ENCODE measurements around the gene HPCAL1. TPM values are rescaled to one million over a fixed set of nuclear protein-coding genes. Genes with fewer than 3 reads are reported as not detected.

HPCAL1 gene
- total RNA-seq, 1 donor, result 34.4 TPM

DNA sequence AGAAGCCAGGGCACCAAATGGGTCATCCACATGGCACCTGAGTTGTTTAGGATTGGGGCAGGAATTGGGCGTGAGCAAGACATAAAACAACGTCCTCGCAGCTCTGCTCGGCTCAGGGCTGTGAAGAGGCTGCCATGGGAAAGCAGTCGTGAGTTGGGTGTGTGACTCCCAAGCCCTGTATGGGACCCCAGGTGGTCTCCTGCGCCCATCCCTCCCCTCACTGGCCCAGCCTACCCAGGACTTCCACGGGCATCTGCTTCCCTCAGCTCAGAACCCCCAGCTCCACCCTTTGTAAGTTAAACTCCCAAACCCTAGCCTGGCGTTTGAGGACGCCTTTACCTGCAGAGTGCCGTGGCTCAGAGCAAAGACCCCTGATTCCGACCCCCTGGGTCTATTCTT is 23.2 kb upstream of the HPCAL1 start:
- H3K4me3 ChIP-seq (ENCODE audit: low read depth, low read length), result no peak overlapping the region
- no peak for TF ChIP-seq CTCF (IDR thresholded peaks at IDR 0.05; ENCODE audit: insufficient read depth, low read length)
- DNase-seq (ENCODE audit: low read depth), result no peak

GRCh38 chr2:10279946-10280463 is 22.7 kb upstream of the HPCAL1 start:
- no peak for DNase-seq (ENCODE audit: low read depth)
- no peak overlapping the region for H3K4me3 ChIP-seq (ENCODE audit: low read depth, low read length)
- TF ChIP-seq CTCF (IDR thresholded peaks at IDR 0.05; ENCODE audit: insufficient read depth, low read length), result no peak

DNA sequence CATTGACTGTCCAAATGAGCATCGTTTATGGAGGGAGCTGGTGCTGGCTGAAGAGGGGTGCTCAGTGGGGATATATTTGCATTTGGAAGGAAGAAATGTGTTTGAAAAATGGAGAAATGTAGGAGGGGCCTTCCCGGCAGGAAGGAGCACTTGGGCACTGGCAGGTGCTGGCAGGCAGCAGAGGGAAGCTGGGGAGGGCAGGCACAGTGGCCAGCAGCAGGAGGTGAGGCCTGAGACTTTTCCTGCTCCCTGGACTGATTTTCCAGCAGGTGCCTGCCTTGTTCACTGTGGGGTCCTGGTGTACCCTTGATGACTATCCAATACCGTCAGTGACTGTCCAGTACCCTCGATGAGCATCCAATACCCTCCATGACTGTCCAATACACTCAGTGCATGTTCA is 20.8 kb upstream of the HPCAL1 start:
- no peak overlapping the region for H3K4me3 ChIP-seq (ENCODE audit: low read depth, low read length)
- TF ChIP-seq CTCF (IDR thresholded peaks at IDR 0.05; ENCODE audit: insufficient read depth, low read length), result no peak
- no peak for DNase-seq (ENCODE audit: low read depth)

- H3K4me3 ChIP-seq (ENCODE audit: low read depth, low read length), result no peak overlapping the region
- no peak for TF ChIP-seq CTCF (IDR thresholded peaks at IDR 0.05; ENCODE audit: insufficient read depth, low read length)
- no peak for DNase-seq (ENCODE audit: low read depth)
These were observed 20.0 kb upstream of the HPCAL1 start for GRCh38 chr2:10282611-10283105.

DNA sequence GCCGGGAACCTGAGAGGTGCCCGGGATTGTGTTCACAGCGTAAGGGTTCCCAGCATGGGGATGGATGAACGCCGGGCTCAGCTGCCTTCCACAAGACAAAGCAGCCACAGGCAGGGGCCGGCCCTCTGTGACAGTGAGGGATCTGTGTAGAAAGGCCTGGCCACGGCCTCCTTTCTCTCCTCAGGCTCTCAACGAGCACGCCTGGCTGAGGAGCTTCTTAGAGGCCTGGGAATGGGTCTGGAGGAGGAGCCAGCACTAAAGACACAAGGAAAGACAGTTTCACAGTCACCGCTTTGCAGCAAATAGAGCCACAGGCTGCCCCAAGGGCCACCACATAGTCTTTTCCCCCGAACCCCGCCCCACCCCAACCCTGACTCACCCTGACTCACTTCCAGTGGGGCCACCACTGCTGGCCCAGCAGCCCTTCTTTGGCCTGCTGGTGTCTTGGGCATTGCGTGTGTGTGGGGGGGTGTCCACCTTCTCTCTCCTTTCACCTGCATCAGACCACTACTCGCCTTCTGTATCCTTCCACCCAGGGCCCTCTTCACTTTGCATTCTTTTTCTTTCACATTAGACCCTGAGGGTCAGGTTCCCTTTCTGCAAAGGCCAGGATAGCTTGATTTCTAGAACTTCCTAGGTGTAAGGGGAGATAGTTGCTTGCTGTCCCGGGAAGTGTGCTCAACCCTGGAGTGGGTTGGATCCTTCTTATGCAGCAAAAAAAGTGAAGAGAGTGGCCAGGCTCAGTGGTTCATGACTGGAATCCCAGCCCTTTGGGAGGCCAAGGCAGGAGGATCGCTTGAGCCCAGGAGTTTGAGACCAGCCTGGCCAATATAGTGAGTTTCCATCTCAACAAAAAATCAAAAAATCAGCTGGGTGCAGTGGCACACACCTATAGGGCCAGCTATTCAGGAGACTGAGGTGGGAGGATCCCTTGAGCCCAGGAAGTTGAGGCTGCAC is 19.3 kb upstream of the HPCAL1 start:
- TF ChIP-seq CTCF (IDR thresholded peaks at IDR 0.05; ENCODE audit: insufficient read depth, low read length), result no peak
- no peak overlapping the region for H3K4me3 ChIP-seq (ENCODE audit: low read depth, low read length)
- peak; percentile 61 for DNase-seq (ENCODE audit: low read depth)

GRCh38 chr2:10284108-10284870 is 18.4 kb upstream of the HPCAL1 start:
- TF ChIP-seq CTCF (IDR thresholded peaks at IDR 0.05; ENCODE audit: insufficient read depth, low read length), result no peak
- H3K4me3 ChIP-seq (ENCODE audit: low read depth, low read length), result no peak overlapping the region
- DNase-seq (ENCODE audit: low read depth), result no peak

All from fibroblast of the aortic adventitia (primary cell).